Fibroblast of the aortic adventitia (primary cell): ENCODE results near the gene SHISA6. TPM values are rescaled to one million over a fixed set of nuclear protein-coding genes. Genes with fewer than 3 reads are reported as not detected.

Experiments
- DNase-seq: peaks from one replicate; pipeline ENCODE4 v3.0.0-alpha.2; 2010; ENCODE audit warnings: low read depth
- H3K4me3 ChIP-seq: 2 replicates; pipeline ENCODE4 v1.5.1; 2011; ENCODE audit warnings: low read depth, mild to moderate bottlenecking, control low read depth, low read length, moderate library complexity
- CTCF ChIP-seq: IDR thresholded peaks from 2 replicates; pipeline ENCODE4 v1.5.1; 2011; ENCODE audit warnings: mild to moderate bottlenecking, low read length, control low read depth, inconsistent platforms; ENCODE audit not compliant: insufficient read depth
- total RNA-seq: library from RNA; depleted of rRNA; stranded (reverse); fragments of >200 nt; gene quantifications from 2 replicates; pipeline ENCODE4 v1.2.3, GENCODE V29; 2012; ENCODE audit warnings: low replicate concordance

SHISA6 gene
- total RNA-seq, 1 donor: not detected

- TF ChIP-seq CTCF: no peak
These were observed 131.7 kb downstream of the SHISA6 start for GRCh38 chr17:11372692-11373091.

GRCh38 chr17:11378506-11378905, 137.5 kb downstream of the SHISA6 start:
- no peak for TF ChIP-seq CTCF
- H3K4me3 ChIP-seq: no peak overlapping the region
- no peak for DNase-seq

More at GRCh38 chr17:11372692-11373091, 131.7 kb downstream of the SHISA6 start:
- DNase-seq: no peak
- no peak overlapping the region for H3K4me3 ChIP-seq

GRCh38 chr17:11380761-11381160, 139.7 kb downstream of the SHISA6 start:
- no peak for DNase-seq
- no peak overlapping the region for H3K4me3 ChIP-seq
- TF ChIP-seq CTCF: no peak

- no peak for TF ChIP-seq CTCF
- no peak for DNase-seq
- no peak overlapping the region for H3K4me3 ChIP-seq
These were observed 142.1 kb downstream of the SHISA6 start for GRCh38 chr17:11383157-11383556.

GRCh38 chr17:11384131-11384530, 143.1 kb downstream of the SHISA6 start:
- TF ChIP-seq CTCF: no peak
- no peak overlapping the region for H3K4me3 ChIP-seq
- no peak for DNase-seq

GRCh38 chr17:11387610-11388009, 146.6 kb downstream of the SHISA6 start:
- no peak for DNase-seq
- no peak overlapping the region for H3K4me3 ChIP-seq
- no peak for TF ChIP-seq CTCF

- TF ChIP-seq CTCF: no peak
- H3K4me3 ChIP-seq: no peak overlapping the region
These were observed 147.0 kb downstream of the SHISA6 start for GRCh38 chr17:11388054-11388453.

More at GRCh38 chr17:11388054-11388453, 147.0 kb downstream of the SHISA6 start:
- no peak for DNase-seq
